DMS 273 treated with DMSO at 0.1 percent for 48 hours (cell line): ENCODE measurements around the gene TRPT1.

ENCODE experiments used
- DNase-seq: peaks from one replicate; lab custom pipeline; 2025; lab: John Stamatoyannopoulos, UW

TRPT1 gene

DNA sequence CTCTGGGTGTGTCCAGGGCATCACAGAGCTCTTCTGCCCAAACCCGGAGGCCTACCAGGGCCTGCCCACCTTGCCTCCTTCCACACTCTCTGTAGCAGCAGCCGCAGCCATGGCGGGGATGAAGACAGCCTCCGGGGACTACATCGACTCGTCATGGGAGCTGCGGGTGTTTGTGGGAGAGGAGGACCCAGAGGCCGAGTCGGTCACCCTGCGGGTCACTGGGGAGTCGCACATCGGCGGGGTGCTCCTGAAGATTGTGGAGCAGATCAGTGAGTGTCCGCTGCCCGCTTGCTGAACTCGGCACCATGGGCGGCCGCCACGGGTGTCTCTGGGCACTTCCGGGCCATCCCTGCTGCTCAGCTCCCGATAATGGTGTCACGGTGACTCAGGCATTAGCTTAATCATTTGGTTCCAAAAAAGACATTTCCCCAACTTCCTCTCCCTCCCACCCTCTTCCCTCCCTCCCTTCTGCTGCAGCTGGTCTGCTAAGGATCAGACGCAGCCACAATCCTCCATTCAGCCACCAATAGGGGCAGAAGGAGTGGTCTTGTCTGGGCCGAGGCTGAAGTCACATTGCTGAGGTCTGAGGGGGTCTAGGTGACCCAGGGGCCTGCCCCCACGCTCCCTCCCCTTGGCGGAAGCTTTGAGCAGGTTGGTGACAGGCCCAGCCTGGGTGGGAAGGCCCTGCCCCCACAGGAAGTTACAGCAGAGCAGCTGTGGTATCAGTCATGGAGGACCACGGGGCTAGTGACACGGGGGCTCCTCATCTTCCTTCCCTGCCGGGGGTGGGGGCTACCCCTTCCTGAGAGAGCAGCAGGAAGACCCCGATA lies 18.5 kb downstream of the TRPT1 start:
- no peak for DNase-seq

- no peak for DNase-seq
Measured at GRCh38 chr11:64206457-64207255, 19.3 kb downstream of the TRPT1 start, which contains the start of gene FERMT3. Gene FERMT3 (plus strand): TSS chr11:64206721. CDS start chr11:64207365, 644 bp downstream.

GRCh38 chr11:64204464-64204989 lies 21.5 kb downstream of the TRPT1 start:
- DNase-seq, result peak; percentile 83

GRCh38 chr11:64204080-64204440 lies 21.9 kb downstream of the TRPT1 start:
- no peak for DNase-seq

DNA sequence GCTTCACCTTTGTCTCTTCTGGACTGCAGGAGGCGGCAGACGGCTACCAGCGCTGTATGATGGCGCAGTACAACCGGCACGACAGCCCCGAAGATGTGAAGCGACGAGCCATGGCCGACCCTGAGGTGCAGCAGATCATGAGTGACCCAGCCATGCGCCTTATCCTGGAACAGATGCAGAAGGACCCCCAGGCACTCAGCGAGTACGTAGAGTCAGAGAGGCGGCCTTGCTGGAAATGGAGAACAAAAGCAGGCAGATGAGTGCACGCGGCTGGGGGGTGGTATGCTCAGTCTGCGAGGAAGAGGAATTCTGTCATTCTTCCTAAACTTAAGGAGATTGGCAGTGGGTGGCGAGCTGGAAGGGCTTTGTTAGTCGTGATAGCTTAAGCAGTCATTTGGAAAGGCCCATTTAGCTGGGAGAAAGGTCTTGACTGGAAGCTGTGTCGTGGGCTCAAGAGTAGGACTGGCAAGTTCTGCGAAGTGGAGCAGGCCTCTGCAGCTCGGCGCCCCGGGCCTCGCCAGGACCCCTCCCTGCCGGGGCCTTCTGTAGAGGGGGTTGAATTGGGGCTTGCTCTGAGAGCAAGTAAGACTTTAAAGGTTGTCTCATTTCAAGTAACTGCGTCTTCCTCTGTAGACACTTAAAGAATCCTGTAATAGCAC lies 22.4 kb downstream of the TRPT1 start:
- no peak for DNase-seq

DNA sequence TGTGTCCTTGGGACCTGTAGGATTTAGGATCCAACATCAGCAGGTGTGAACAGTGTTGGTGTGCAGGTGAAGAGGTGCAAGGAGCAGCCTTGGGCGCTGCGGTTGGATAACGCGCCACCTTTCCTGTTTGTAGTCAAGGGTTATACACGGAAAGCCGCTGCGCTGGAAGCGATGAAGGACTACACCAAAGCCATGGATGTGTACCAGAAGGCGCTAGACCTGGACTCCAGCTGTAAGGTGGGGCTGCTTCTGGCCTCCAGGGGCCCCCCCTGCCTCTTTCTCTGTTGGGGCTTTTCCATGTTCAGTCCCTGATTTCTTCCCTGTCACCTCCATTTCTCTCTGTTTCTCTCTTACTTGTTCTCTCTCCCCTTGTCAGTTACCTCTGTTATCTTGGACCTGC lies 23.0 kb downstream of the TRPT1 start:
- DNase-seq, result no peak

GRCh38 chr11:64201543-64201942 lies 24.4 kb downstream of the TRPT1 start:
- DNase-seq, result no peak

- no peak for DNase-seq
Measured at GRCh38 chr11:64198511-64198910, 27.5 kb downstream of the TRPT1 start.

- DNase-seq, result no peak
Measured at GRCh38 chr11:64196626-64197025, 29.4 kb downstream of the TRPT1 start.

GRCh38 chr11:64192434-64192833 lies 33.6 kb downstream of the TRPT1 start:
- no peak for DNase-seq

GRCh38 chr11:64186492-64187165 lies 39.4 kb downstream of the TRPT1 start:
- DNase-seq, result no peak

DNA sequence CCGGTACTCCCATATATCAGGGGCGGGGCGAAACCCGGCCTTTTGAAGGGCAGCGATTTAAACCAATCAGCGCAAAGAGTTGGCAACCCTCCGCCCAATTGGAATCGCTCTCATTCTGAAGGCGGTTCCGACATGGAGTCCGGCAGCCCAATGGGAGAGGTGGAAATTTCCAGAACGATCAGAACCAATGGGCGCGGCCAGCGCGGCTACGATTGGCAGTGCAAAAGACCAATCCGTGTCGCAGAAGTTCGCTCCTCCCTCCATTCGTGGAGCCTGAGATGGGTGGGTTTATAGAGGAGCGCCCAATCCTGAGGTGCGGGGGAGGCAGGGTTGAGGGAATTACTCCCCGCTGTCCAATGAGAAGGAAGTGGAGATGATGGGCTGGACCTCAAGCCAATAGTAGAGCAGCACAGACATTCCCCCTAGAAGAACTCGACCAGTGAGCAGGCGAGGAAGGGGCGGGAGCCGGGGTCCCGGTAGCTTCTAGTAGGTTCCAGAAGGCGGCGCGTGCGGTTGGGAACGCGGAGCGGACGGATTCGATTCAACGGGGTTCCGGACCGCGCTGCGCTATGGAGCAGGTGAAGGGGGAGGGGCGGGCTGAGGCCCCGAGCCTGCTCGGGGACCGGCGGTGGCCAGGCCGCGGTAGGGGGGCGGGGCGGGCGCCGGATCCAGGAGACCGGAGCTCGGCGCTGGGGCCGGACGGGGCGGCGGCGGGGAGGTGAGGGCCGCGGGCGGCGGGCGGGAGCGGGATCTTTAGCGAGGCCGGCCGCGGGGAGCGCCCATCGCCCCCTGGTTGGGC lies 40.1 kb downstream of the TRPT1 start, which contains the start of gene STIP1:
TSS of gene STIP1 (plus strand) at position 479 of the 799 bp plus-strand sequence. CDS start at position 570, 91 bp downstream.
- peak; percentile 98 for DNase-seq

DNA sequence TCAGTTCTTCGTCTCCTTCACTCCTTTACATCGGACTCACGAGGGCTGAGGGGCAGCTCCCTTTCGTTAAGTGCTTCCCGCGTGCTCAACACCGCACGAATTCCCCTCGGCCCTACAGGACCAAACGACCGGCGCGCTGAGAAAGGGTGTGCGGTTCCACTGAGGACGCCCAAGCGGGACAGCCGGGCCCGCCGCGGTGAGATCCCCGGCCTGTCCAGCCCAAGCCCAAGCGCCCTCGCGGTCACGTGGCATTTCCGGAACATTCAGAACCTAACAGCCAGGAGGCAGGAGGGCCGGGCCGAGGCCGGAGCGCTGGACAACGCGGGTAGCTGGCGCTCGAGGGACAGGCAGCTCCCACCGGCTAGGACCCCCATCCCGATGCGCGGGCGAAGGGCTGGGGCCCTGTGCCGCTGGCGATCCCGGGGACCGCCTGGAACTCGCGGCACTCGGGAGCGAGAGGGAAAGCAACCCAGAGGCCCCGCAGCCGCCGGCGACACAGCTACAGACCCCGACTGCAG lies 40.8 kb downstream of the TRPT1 start:
- no peak for DNase-seq

- no peak for DNase-seq
Measured at GRCh38 chr11:64183890-64184289, 42.1 kb downstream of the TRPT1 start.

DNA sequence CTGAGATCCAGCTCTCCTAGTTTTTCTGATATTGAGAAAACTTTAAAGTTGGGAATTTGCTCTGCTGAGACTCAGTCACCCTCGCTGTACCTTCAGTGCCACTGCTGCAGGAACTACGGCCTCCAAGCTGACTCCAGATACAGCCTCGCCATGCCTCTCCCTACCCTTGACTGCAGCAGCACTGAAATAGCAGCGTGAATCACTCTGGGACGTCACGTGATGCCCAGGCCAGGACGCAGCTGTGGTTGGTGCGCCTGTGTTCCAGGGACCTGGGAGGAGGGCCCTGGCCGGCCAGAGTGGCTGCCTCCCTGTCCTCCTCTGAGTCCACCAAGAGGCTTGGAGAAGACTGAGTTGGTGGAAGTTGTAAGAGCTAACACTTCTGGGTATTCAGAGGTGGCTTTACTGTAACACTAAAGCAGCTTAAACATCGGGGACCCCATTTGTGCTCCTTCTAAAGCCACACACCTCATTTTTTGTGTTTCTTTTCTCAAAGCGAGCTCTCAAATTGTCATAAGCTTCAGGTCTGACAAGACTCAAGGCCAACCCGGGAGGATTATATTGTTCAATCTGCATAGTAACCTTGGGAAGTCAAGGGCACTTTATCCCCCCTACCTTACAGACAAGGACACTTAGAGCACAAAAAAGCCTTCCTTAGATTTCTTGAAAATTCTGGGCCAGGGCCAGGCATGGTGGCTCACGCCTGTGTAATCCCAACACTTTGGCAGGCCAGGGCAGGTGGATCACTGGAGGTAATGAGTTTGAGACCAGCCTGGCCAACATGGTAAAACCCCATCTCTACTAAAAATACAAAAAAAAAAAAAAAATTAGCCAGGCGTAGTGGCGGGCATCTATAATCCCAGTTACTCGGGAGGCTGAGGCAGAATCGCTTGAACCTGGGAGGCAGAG lies 44.2 kb downstream of the TRPT1 start:
- DNase-seq, result peak; percentile 53

DNA sequence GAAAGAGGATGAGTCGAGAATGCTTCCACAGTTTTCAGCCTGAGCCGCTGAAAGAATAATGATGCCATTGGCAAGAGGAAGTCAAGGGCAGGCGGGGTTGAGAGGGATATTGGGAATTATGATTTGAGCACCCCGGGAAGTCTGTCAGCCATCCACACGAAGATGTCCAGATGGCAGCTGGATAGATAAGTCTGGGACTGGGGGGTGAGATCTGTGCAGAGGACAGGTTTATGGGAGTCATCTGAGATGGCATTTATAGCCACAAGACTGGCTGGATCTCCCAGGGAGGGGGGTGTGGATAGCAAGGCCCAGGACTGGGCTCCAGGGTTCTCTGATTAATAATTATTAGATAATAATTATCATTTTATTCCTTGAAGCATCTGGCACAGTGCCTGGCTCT lies 45.1 kb downstream of the TRPT1 start:
- no peak for DNase-seq

DNA sequence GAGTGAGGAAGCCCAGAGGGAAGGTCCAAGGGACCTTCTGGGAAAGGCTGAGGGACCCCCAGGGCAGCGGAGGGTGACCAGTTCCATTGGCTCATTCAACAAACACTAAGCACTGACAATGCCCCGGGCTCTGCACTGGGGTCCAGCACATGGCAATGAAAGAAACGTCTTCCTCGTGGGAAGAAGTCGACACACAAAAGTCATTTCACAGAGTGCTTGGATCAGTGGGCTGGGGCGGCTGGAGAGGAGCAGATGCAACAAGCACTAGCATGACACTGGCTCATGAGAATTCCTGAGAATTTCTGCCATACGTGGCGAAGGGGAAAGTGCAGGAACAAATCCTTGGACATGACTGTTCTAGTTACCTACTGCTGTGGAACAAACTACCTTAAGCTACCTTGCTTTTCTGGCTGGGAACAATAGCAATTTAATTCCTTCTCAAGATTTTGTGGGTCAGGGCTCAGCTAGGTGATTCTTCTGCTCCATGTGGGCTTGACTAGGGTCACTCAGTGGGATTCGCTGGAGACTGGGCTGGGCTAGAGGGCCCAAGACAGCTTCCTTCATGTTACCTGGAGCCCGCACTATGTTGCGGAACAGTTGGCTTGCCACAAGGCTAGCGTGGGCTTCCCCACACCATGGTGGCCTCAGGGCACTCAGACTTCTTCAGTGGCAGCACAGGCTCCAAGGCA lies 46.9 kb downstream of the TRPT1 start:
- DNase-seq, result no peak

DNA sequence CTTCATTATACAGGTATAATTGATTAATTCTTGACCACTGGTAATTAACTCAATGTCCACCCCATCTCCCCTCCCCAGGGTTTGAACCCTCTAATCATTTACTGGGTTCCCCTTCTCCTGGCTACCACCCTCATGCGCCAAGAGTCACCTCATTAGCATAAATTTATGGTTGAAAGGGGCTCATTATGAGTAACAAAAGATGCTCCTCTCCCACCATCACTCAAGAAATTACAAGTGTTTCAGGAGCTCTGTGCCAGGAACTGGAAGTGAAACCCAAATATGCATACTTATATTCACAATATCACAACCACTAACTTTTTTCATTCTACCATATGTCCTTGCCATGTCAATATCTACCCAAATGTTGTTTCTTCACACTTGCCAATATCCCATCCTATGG lies 47.8 kb downstream of the TRPT1 start:
- no peak for DNase-seq

DNA sequence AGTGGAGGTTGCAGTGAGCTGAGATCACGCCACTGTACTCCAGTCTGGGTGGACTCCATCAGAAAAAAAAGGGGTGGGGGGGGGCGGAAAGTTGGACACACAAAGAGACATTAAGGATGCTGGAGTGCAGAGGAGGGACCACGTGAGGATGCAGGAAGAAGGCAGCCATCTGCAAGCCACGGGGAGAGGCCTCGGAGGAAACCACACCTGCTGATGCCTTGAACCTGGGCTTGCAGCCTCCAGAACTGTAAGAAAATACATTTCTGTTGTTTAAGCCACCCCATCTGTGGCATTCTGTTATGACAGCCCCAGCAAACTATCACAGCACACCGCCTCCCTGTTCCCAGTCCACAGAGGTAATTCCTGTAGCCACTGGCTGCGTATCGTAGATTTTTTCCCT lies 49.2 kb downstream of the TRPT1 start:
- DNase-seq, result no peak
